Measurements from ENCODE around the gene APCDD1L.

- TF ChIP-seq, protein P1, sequence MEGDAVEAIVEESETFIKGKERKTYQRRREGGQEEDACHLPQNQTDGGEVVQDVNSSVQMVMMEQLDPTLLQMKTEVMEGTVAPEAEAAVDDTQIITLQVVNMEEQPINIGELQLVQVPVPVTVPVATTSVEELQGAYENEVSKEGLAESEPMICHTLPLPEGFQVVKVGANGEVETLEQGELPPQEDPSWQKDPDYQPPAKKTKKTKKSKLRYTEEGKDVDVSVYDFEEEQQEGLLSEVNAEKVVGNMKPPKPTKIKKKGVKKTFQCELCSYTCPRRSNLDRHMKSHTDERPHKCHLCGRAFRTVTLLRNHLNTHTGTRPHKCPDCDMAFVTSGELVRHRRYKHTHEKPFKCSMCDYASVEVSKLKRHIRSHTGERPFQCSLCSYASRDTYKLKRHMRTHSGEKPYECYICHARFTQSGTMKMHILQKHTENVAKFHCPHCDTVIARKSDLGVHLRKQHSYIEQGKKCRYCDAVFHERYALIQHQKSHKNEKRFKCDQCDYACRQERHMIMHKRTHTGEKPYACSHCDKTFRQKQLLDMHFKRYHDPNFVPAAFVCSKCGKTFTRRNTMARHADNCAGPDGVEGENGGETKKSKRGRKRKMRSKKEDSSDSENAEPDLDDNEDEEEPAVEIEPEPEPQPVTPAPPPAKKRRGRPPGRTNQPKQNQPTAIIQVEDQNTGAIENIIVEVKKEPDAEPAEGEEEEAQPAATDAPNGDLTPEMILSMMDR (IDR thresholded peaks at IDR 0.05) = no peak
- TF ChIP-seq POLR2A (IDR thresholded peaks at IDR 0.05) = no peak
These were observed 97.8 kb downstream of the APCDD1L start for GRCh38 chr20:58417438-58417837.

Data from Peyer's patch (tissue), 4 donors.